Gastroesophageal sphincter (tissue), 4 donors: ENCODE results near the gene NPC1L1. TPM values are rescaled to one million over a fixed set of nuclear protein-coding genes. Genes with fewer than 3 reads are reported as not detected.

Experiments
- ATAC-seq: fragments of 150-250 bp; one replicate; pipeline ENCODE4 v1.9.1; 2016; ENCODE audit warnings: mild to moderate bottlenecking, moderate library complexity
- H3K27ac ChIP-seq, 4 donors: fragments of 200-600 bp; sonication (generic) in 3 of 4; 1 replicate in 3 of 4; 2 replicates in 1 of 4; pipeline ENCODE4 v1.5.1; 2016 to 2019
- H3K27me3 ChIP-seq: fragments of 200-600 bp; sonication (generic); one replicate; pipeline ENCODE4 v1.5.1; 2019
- H3K36me3 ChIP-seq, 2 donors: fragments of 200-600 bp; sonication (generic); one replicate each; pipeline ENCODE4 v1.5.1; 2019; ENCODE audit warnings: control low read depth in 1 of 2
- H3K4me1 ChIP-seq, 3 donors: fragments of 200-600 bp; sonication (generic); 1 replicate in 2 of 3; 2 replicates in 1 of 3; pipeline ENCODE4 v1.5.1; 2016 to 2019; ENCODE audit warnings: control low read depth in 2 of 3
- H3K4me3 ChIP-seq, 2 donors: fragments of 200-600 bp; sonication (generic); one replicate each; pipeline ENCODE4 v1.5.1; 2019; ENCODE audit warnings: mild to moderate bottlenecking in 1 of 2, moderate library complexity in 1 of 2
- H3K9me3 ChIP-seq, 3 donors: fragments of 200-600 bp; sonication (generic); one replicate each; pipeline ENCODE4 v1.5.1; 2017 to 2019; ENCODE audit warnings: control low read depth in 2 of 3
- EP300 ChIP-seq: sonication (generic); formaldehyde crosslinking; IDR thresholded peaks from one replicate; pipeline ENCODE4 v1.6.1; 2017; ENCODE audit warnings: antibody characterized with exemption, mild to moderate bottlenecking
- POLR2A ChIP-seq, 2 donors: fragments of 450-650 bp; IDR thresholded peaks; one replicate each; pipeline ENCODE4 v1.6.1; 2017; ENCODE audit warnings: antibody characterized with exemption in 2 of 2, mild to moderate bottlenecking in 2 of 2, moderate library complexity in 1 of 2
- POLR2AphosphoS5 ChIP-seq: sonication (generic); formaldehyde crosslinking; IDR thresholded peaks from one replicate; pipeline ENCODE4 v1.6.1; 2017; ENCODE audit warnings: antibody characterized with exemption
- WGBS, 2 donors: methylation state at CpG; one replicate each; pipeline ENCODE4 v1.1.5; 2018; ENCODE audit warnings: low coverage in 1 of 2; 5-methylcytosine and 5-hydroxymethylcytosine counted together
- total RNA-seq, 4 donors: library from RNA; depleted of rRNA; stranded (reverse); fragments of >200 nt; gene quantifications; one replicate each; pipeline ENCODE4 v1.1.0, GENCODE V29; 2016
- TF ChIP-seq, protein P1 (sequence below), 4 experiments: fragments of 200-600 bp in 2 of 4; fragments of 450-650 bp in 2 of 4; sonication (generic) in 1 of 4; IDR thresholded peaks; one replicate each; pipeline ENCODE4 v1.5.1; 2017 to 2019; ENCODE audit warnings: antibody characterized with exemption in 4 of 4, mild to moderate bottlenecking in 2 of 4, moderate library complexity in 2 of 4

Gene NPC1L1, protein sequence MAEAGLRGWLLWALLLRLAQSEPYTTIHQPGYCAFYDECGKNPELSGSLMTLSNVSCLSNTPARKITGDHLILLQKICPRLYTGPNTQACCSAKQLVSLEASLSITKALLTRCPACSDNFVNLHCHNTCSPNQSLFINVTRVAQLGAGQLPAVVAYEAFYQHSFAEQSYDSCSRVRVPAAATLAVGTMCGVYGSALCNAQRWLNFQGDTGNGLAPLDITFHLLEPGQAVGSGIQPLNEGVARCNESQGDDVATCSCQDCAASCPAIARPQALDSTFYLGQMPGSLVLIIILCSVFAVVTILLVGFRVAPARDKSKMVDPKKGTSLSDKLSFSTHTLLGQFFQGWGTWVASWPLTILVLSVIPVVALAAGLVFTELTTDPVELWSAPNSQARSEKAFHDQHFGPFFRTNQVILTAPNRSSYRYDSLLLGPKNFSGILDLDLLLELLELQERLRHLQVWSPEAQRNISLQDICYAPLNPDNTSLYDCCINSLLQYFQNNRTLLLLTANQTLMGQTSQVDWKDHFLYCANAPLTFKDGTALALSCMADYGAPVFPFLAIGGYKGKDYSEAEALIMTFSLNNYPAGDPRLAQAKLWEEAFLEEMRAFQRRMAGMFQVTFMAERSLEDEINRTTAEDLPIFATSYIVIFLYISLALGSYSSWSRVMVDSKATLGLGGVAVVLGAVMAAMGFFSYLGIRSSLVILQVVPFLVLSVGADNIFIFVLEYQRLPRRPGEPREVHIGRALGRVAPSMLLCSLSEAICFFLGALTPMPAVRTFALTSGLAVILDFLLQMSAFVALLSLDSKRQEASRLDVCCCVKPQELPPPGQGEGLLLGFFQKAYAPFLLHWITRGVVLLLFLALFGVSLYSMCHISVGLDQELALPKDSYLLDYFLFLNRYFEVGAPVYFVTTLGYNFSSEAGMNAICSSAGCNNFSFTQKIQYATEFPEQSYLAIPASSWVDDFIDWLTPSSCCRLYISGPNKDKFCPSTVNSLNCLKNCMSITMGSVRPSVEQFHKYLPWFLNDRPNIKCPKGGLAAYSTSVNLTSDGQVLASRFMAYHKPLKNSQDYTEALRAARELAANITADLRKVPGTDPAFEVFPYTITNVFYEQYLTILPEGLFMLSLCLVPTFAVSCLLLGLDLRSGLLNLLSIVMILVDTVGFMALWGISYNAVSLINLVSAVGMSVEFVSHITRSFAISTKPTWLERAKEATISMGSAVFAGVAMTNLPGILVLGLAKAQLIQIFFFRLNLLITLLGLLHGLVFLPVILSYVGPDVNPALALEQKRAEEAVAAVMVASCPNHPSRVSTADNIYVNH (N-terminal part only)
- total RNA-seq: under 1 TPM in 3 of 4 donors, not detected in 1; 0.08 to 0.27 (median 0.16) TPM

GRCh38 chr7:44541028-44541869 lies at the start of gene NPC1L1:
Gene NPC1L1, minus strand, starts transcription at chr7:44541330. Its CDS starts 71 bp downstream, at chr7:44541259.
- WGBS, 2 donors: 92 to 100% methylated on average over 2 to 4 of the region's 20 CpGs
- TF ChIP-seq EP300: no peak
- TF ChIP-seq POLR2A (IDR thresholded peaks at IDR 0.05): no peak
- TF ChIP-seq, protein P1, sequence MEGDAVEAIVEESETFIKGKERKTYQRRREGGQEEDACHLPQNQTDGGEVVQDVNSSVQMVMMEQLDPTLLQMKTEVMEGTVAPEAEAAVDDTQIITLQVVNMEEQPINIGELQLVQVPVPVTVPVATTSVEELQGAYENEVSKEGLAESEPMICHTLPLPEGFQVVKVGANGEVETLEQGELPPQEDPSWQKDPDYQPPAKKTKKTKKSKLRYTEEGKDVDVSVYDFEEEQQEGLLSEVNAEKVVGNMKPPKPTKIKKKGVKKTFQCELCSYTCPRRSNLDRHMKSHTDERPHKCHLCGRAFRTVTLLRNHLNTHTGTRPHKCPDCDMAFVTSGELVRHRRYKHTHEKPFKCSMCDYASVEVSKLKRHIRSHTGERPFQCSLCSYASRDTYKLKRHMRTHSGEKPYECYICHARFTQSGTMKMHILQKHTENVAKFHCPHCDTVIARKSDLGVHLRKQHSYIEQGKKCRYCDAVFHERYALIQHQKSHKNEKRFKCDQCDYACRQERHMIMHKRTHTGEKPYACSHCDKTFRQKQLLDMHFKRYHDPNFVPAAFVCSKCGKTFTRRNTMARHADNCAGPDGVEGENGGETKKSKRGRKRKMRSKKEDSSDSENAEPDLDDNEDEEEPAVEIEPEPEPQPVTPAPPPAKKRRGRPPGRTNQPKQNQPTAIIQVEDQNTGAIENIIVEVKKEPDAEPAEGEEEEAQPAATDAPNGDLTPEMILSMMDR (IDR thresholded peaks at IDR 0.05): no peak
- TF ChIP-seq POLR2AphosphoS5: no peak
- H3K27me3 ChIP-seq: no peaks in the 10 kb centered on the region
- H3K36me3 ChIP-seq: no peaks in the 10 kb centered on the region
- no peak within 1 kb of the TSS for H3K4me3 ChIP-seq
- no peak within 1 kb of the TSS for H3K27ac ChIP-seq
- no peaks in the 10 kb centered on the region for H3K9me3 ChIP-seq
- ATAC-seq: no peak
- H3K4me1 ChIP-seq: no peaks in the 10 kb centered on the region

GRCh38 chr7:44590910-44591309 lies 49.8 kb upstream of the NPC1L1 start:
- Histone ChIP-seq H3K27me3 (no peaks in the 10 kb centered on the region), H3K4me3 (no peak overlapping the region), H3K9me3 (no peaks in the 10 kb centered on the region), H3K4me1 (peaks cover 0 to 3% (median 0%) of the 10 kb centered on the region in 3 donors), H3K36me3 (no peaks in the 10 kb centered on the region), H3K27ac (no peak overlapping the region)
- 71% methylated on average over 1 of the region's 1 CpG for WGBS, 2 donors
- no peak for TF ChIP-seq POLR2A (IDR thresholded peaks at IDR 0.05)
- no peak for TF ChIP-seq POLR2AphosphoS5
- TF ChIP-seq, protein P1 (IDR thresholded peaks at IDR 0.05): no peak
- no peak for TF ChIP-seq EP300
- no peak for ATAC-seq

GRCh38 chr7:44587843-44588711 lies 46.9 kb upstream of the NPC1L1 start:
- peak; percentile 68 for ATAC-seq
- 16% methylated on average over 6 of the region's 6 CpGs for whole genome bisulfite sequencing, 2 donors
- H3K4me3 ChIP-seq: no peak overlapping the region

More at GRCh38 chr7:44587843-44588711, 46.9 kb upstream of the NPC1L1 start:
- TF ChIP-seq, protein P1 (IDR thresholded peaks at IDR 0.05): peak in 3 of 4 experiments; percentile 50 to 65 (median 59)
- no peak for TF ChIP-seq POLR2AphosphoS5
- TF ChIP-seq POLR2A (IDR thresholded peaks at IDR 0.05): no peak
- peaks cover 0 to 5% (median 0%) of the 10 kb centered on the region in 3 donors for H3K4me1 ChIP-seq
- no peak overlapping the region for H3K27ac ChIP-seq
- H3K36me3 ChIP-seq: no peaks in the 10 kb centered on the region
- no peaks in the 10 kb centered on the region for H3K27me3 ChIP-seq
- H3K9me3 ChIP-seq: no peaks in the 10 kb centered on the region
